Measurements from ENCODE around the gene FXYD6. TPM values are rescaled to one million over a fixed set of nuclear protein-coding genes. Genes with fewer than 3 reads are reported as not detected.

The FXYD6 gene
- total RNA-seq, 2 experiments from 2014 or later = not detected

- intact Hi-C loops (cut with micrococcal nuclease) = loop anchor here (1.0 kb wide), 1 partner anchor 9 kb away; no protein-coding TSS in a partner anchor
- no peaks in the 10 kb centered on the region for H3K9me3 Mint-ChIP-seq
- no peak overlapping the region for H3K27ac Mint-ChIP-seq
- CTCF ChIA-PET = interaction anchor here (0.6 to 8.5 kb wide), 57 partner anchors 8 to 409 kb away, joined by 3 to 196 read pairs (median 5); partner anchors contain the start of genes DSCAML1, FXYD2, FXYD6 and SCN4B
- no peak overlapping the region for H3K4me3 Mint-ChIP-seq
- POLR2A ChIA-PET = interaction anchor here (0.6 to 2.8 kb wide), 5 partner anchors 8 to 245 kb away, joined by 3 to 15 read pairs (median 4); no protein-coding TSS in a partner anchor
- DNase-seq (peak; percentile 91), ATAC-seq (peak; percentile 74)
- no peaks in the 10 kb centered on the region for H3K27me3 Mint-ChIP-seq
- no peaks in the 10 kb centered on the region for H3K36me3 Mint-ChIP-seq (ENCODE audit: low read depth)
- TF ChIP-seq CTCF (IDR thresholded peaks at IDR 0.05) = peak; percentile 99
- peaks cover 16% of the 10 kb centered on the region for H3K4me1 Mint-ChIP-seq (ENCODE audit: low read depth)
Observed at GRCh38 chr11:117807482-117808327, 68.8 kb downstream of the FXYD6 start.

GRCh38 chr11:117806846-117807245 is 69.6 kb downstream of the FXYD6 start:
- CTCF ChIA-PET = interaction anchor here (0.6 to 8.5 kb wide), 41 partner anchors 8 to 396 kb away, joined by 3 to 196 read pairs (median 7); partner anchors contain the start of genes DSCAML1, FXYD2 and FXYD6
- no peak overlapping the region for H3K27ac Mint-ChIP-seq
- POLR2A ChIA-PET = interaction anchor here (0.6 to 2.8 kb wide), 4 partner anchors 9 to 22 kb away, joined by 3 to 15 read pairs (median 6); no protein-coding TSS in a partner anchor
- ATAC-seq (no peak), DNase-seq (no peak)
- no peaks in the 10 kb centered on the region for H3K9me3 Mint-ChIP-seq
- no peak for TF ChIP-seq CTCF (IDR thresholded peaks at IDR 0.05)
- no peaks in the 10 kb centered on the region for H3K36me3 Mint-ChIP-seq (ENCODE audit: low read depth)
- H3K27me3 Mint-ChIP-seq = no peaks in the 10 kb centered on the region
- peaks cover 16% of the 10 kb centered on the region for H3K4me1 Mint-ChIP-seq (ENCODE audit: low read depth)
- H3K4me3 Mint-ChIP-seq = no peak overlapping the region
- intact Hi-C loops (cut with micrococcal nuclease) = no loop called here

GRCh38 chr11:117805045-117805444 is 71.4 kb downstream of the FXYD6 start:
- ATAC-seq (no peak), DNase-seq (no peak)
- Mint-ChIP-seq H3K36me3 (ENCODE audit: low read depth) (no peaks in the 10 kb centered on the region), H3K4me3 (no peak overlapping the region), H3K27me3 (no peaks in the 10 kb centered on the region), H3K9me3 (no peaks in the 10 kb centered on the region), H3K4me1 (ENCODE audit: low read depth) (peaks cover 14% of the 10 kb centered on the region), H3K27ac (no peak overlapping the region)
- intact Hi-C loops (cut with micrococcal nuclease) = no loop called here
- TF ChIP-seq CTCF (IDR thresholded peaks at IDR 0.05) = no peak
- CTCF ChIA-PET = interaction anchor here (1.2 to 8.5 kb wide), 5 partner anchors 9 to 142 kb away, joined by 3 to 196 read pairs (median 19); partner anchors contain the start of gene FXYD2
- POLR2A ChIA-PET = interaction anchor here (1.6 to 2.7 kb wide), 3 partner anchors 7 to 12 kb away, joined by 3 to 9 read pairs (median 5); no protein-coding TSS in a partner anchor

GRCh38 chr11:117803896-117804295 is 72.6 kb downstream of the FXYD6 start:
- Mint-ChIP-seq H3K27me3 (no peaks in the 10 kb centered on the region), H3K4me3 (no peak overlapping the region), H3K27ac (no peak overlapping the region), H3K36me3 (ENCODE audit: low read depth) (no peaks in the 10 kb centered on the region), H3K9me3 (no peaks in the 10 kb centered on the region), H3K4me1 (ENCODE audit: low read depth) (peaks cover 5% of the 10 kb centered on the region)
- POLR2A ChIA-PET = interaction anchor here (0.9 to 2.7 kb wide), 2 partner anchors 13 to 74 kb away, joined by 3 to 9 read pairs; no protein-coding TSS in a partner anchor
- intact Hi-C loops (cut with micrococcal nuclease) = no loop called here
- no peak for ATAC-seq
- TF ChIP-seq CTCF (IDR thresholded peaks at IDR 0.05) = no peak
- no peak for DNase-seq
- CTCF ChIA-PET = interaction anchor here (1.4 to 8.5 kb wide), 4 partner anchors 13 to 378 kb away, joined by 3 to 196 read pairs (median 12); no protein-coding TSS in a partner anchor

All from activated CD8-positive, alpha-beta T cell treated with anti-CD3 and anti-CD28 coated beads for 36 hours (primary cell).